Endothelial cell of hepatic sinusoid (primary cell): ENCODE results near the gene MT1M.
"Not testable (repeated sequence)": the region's sequence is repeated elsewhere in the genome, so short reads cannot be mapped to it uniquely, and the experiment has no call there.

Source experiments
- in situ Hi-C: cut with HindIII; loops from 2 replicates; pipeline ENCODE4 v1.10.0; 2017; ENCODE audit warnings: low sequenced_read_pairs

Gene MT1M

GRCh38 chr16:56608043-56608875, 24.2 kb upstream of the MT1M start, which contains the start of gene MT2A:
Gene MT2A, plus strand, starts transcription at chr16:56608584. Its CDS starts 72 bp downstream, at chr16:56608656.
- in situ Hi-C loops: no loop called here

- in situ Hi-C loops: no loop called here
Measured at GRCh38 chr16:56608876-56609462, 23.5 kb upstream of the MT1M start.

- in situ Hi-C loops: no loop called here
Measured at GRCh38 chr16:56609463-56609921, 23.0 kb upstream of the MT1M start.

- in situ Hi-C loops: no loop called here
Measured at GRCh38 chr16:56610017-56610608, 22.3 kb upstream of the MT1M start.

- in situ Hi-C loops: no loop called here
Measured at GRCh38 chr16:56610609-56611111, 21.8 kb upstream of the MT1M start.

- in situ Hi-C loops: no loop called here
Measured at GRCh38 chr16:56611281-56611833, 21.1 kb upstream of the MT1M start.

- in situ Hi-C loops: no loop called here
Measured at GRCh38 chr16:56613706-56614105, 18.8 kb upstream of the MT1M start.

GRCh38 chr16:56614549-56614991, 17.9 kb upstream of the MT1M start:
- in situ Hi-C loops: no loop called here

GRCh38 chr16:56615353-56615752, 17.1 kb upstream of the MT1M start:
- in situ Hi-C loops: no loop called here

- in situ Hi-C loops: no loop called here
Measured at GRCh38 chr16:56616608-56617211, 15.7 kb upstream of the MT1M start.

GRCh38 chr16:56617212-56618085, 15.0 kb upstream of the MT1M start:
- in situ Hi-C loops: no loop called here

- in situ Hi-C loops: no loop called here
Measured at GRCh38 chr16:56618138-56618537, 14.3 kb upstream of the MT1M start.

- in situ Hi-C loops: no loop called here
Measured at GRCh38 chr16:56620339-56620897, 12.0 kb upstream of the MT1M start.

GRCh38 chr16:56621665-56622445, 10.6 kb upstream of the MT1M start:
- in situ Hi-C loops: not testable (repeated sequence)

GRCh38 chr16:56623184-56623583, 9.3 kb upstream of the MT1M start:
- in situ Hi-C loops: not testable (repeated sequence)

GRCh38 chr16:56623637-56624036, 8.8 kb upstream of the MT1M start:
- in situ Hi-C loops: no loop called here

- in situ Hi-C loops: no loop called here
Measured at GRCh38 chr16:56625140-56625942, 7.1 kb upstream of the MT1M start, which contains the start of gene MT1E. Gene MT1E, plus strand, starts transcription at chr16:56625781. Its CDS starts 71 bp downstream, at chr16:56625852.
